GM12878 (cell line): ENCODE results near the gene NFATC2. TPM values are rescaled to one million over a fixed set of nuclear protein-coding genes. Genes with fewer than 3 reads are reported as not detected.

Experiments
- ATAC-seq: fragments of 200-7000 bp; cut with Tn5 transposase; 3 replicates; pipeline ENCODE4 v1.9.1; 2020; ENCODE audit warnings: mild to moderate bottlenecking, moderate library complexity
- BruUV-seq: library from RNA; stranded (reverse); fragments of 400-500 nt; replicated peaks from 2 replicates; lab custom pipeline; 2021; lab: Mats Ljungman, UMichigan
- CTCF ChIA-PET: fragments of 300-600 bp; sonication (Branson Sonifier 250); formaldehyde crosslinking; extraction: SDS; loops from one replicate; lab custom pipeline; 2021; ENCODE audit warnings: inconsistent platforms; lab: Yijun Ruan, JAX
- POLR2A ChIA-PET: fragments of 350-600 bp; formaldehyde crosslinking; extraction: SDS; loops from one replicate; lab custom pipeline; 2021; ENCODE audit warnings: inconsistent platforms; lab: Charles Lee
- RAD21 ChIA-PET: fragments of 300-600 bp; sonication (Branson Sonifier 250); formaldehyde crosslinking; loops from one replicate; lab custom pipeline; 2023; ENCODE audit warnings: antibody characterized with exemption; ENCODE audit not compliant: unreplicated experiment; lab: Charles Lee
- SMC1A ChIA-PET: fragments of 300-600 bp; sonication (Branson Sonifier 250); formaldehyde crosslinking; loops from one replicate; lab custom pipeline; 2023; ENCODE audit not compliant: unreplicated experiment, uncharacterized antibody; lab: Charles Lee
- DNase-seq: peaks from one replicate; pipeline ENCODE4 v3.0.0-alpha.2; 2011; ENCODE audit warnings: low read depth, low spot score
- FAIRE-seq: peaks from 3 replicates; lab custom pipeline; 2011; peaks lifted over from hg19 to GRCh38; lab: Jason Lieb, UNC
- H2AFZ ChIP-seq: 2 replicates; pipeline ENCODE4 v1.6.0; 2011; ENCODE audit warnings: low read depth, low read length, control low read depth; ENCODE audit not compliant: control insufficient read depth
- H3K27ac ChIP-seq: 2 replicates; pipeline ENCODE4 v1.5.1; 2011; ENCODE audit warnings: control low read depth; ENCODE audit not compliant: control insufficient read depth, insufficient read depth
- H3K27me3 ChIP-seq, 2 experiments: replicated peaks in 1 of 2; 2 replicates each; pipeline versions ENCODE4 v1.6.0 to v1.6.1; 2011; ENCODE audit warnings: low read length in 1 of 2; ENCODE audit not compliant: control insufficient read depth in 2 of 2, insufficient read depth in 2 of 2
- H3K36me3 ChIP-seq, 2 experiments: 2 replicates each; pipeline ENCODE4 v1.5.1; 2011; ENCODE audit warnings: low read length in 1 of 2; ENCODE audit not compliant: control insufficient read depth in 2 of 2, insufficient read depth in 2 of 2
- H3K4me1 ChIP-seq: 2 replicates; pipeline ENCODE4 v1.6.1; 2011; ENCODE audit warnings: mild to moderate bottlenecking, low read length, moderate library complexity, mixed read lengths; ENCODE audit not compliant: control insufficient read depth, insufficient read depth
- H3K4me2 ChIP-seq: 2 replicates; pipeline ENCODE4 v1.6.0; 2011; ENCODE audit warnings: control low read depth; ENCODE audit not compliant: control insufficient read depth, insufficient read depth
- H3K4me3 ChIP-seq: fragments of 200-600 bp; sonication (generic); 2 replicates; pipeline ENCODE4 v1.5.1; 2016
- H3K79me2 ChIP-seq: 2 replicates; pipeline ENCODE4 v1.6.0; 2011; ENCODE audit warnings: low read length; ENCODE audit not compliant: control insufficient read depth, insufficient read depth
- H3K9ac ChIP-seq: 2 replicates; pipeline ENCODE4 v1.8.0; 2011; ENCODE audit warnings: low read length, control low read depth, mixed read lengths; ENCODE audit not compliant: control insufficient read depth, insufficient read depth
- H3K9me3 ChIP-seq: replicated peaks from 3 replicates; pipeline ENCODE4 v1.5.1; 2011; ENCODE audit warnings: mild to moderate bottlenecking, low read length; ENCODE audit not compliant: control insufficient read depth, insufficient read depth
- H4K20me1 ChIP-seq: 2 replicates; pipeline ENCODE4 v1.6.0; 2011; ENCODE audit not compliant: control insufficient read depth, insufficient read depth
- JUNB ChIP-seq: IDR thresholded peaks from 2 replicates; pipeline ENCODE4 v1.6.1; 2016; ENCODE audit warnings: antibody characterized with exemption, mild to moderate bottlenecking
- KDM1A ChIP-seq: fragments of 200-600 bp; sonication (generic); IDR thresholded peaks from 2 replicates; pipeline ENCODE4 v1.6.1; 2016; ENCODE audit warnings: borderline replicate concordance
- MTA2 ChIP-seq: fragments of 450-650 bp; IDR thresholded peaks from 2 replicates; pipeline ENCODE4 v1.6.1; 2016; ENCODE audit warnings: low read depth, mild to moderate bottlenecking, moderate library complexity
- RB1 ChIP-seq: fragments of 450-650 bp; formaldehyde crosslinking; IDR thresholded peaks from 2 replicates; pipeline ENCODE4 v1.6.1; 2017; ENCODE audit warnings: mild to moderate bottlenecking, borderline replicate concordance
- RCOR1 ChIP-seq: conservative IDR thresholded peaks from 2 replicates; pipeline ENCODE4 v1.6.1; 2012; ENCODE audit warnings: low read depth, low read length, improper control_type of control experiment
- TCF3 ChIP-seq: IDR thresholded peaks from 2 replicates; pipeline ENCODE4 v1.6.1; 2012; ENCODE audit warnings: low read depth, mild to moderate bottlenecking, low read length, borderline replicate concordance; ENCODE audit not compliant: insufficient read depth
- ZNF274 ChIP-seq: IDR thresholded peaks from one replicate; pipeline ENCODE4 v1.8.0; 2011; ENCODE audit not compliant: insufficient read length, insufficient read depth
- ZSCAN29 ChIP-seq: fragments of 450-650 bp; IDR thresholded peaks from 2 replicates; pipeline ENCODE4 v1.6.1; 2017; ENCODE audit warnings: mild to moderate bottlenecking, moderate library complexity
- WGBS: methylation state at CpG from one replicate; pipeline ENCODE4 v1.1.6; 2016; ENCODE audit warnings: low lambda C conversion rate; ENCODE audit not compliant: insufficient replicate concordance, insufficient coverage; ENCODE audit errors: missing lambda C conversion rate; 5-methylcytosine and 5-hydroxymethylcytosine counted together
- in situ Hi-C: fragments of 300-500 bp; cut with MboI; formaldehyde crosslinking; loops from 9 replicates; pipeline ENCODE4 v1.14.3; 2018; ENCODE audit warnings: mixed read lengths
- intact Hi-C: fragments of 100-400 bp; cut with micrococcal nuclease; formaldehyde crosslinking; loops from one replicate; pipeline ENCODE4 v1.14.2; 2022; ENCODE audit not compliant: unreplicated experiment
- polyA plus RNA-seq, 11 experiments: library from polyadenylated mRNA; depleted of rRNA in 4 of 11; unstranded in 6 of 11; stranded (reverse) in 5 of 11; fragments of >200 nt; fragmentation: Nextera tagmentation in 4 of 11; fragmentation: Illumina TruSeq in 1 of 11; extraction: Ambion mirVana in 4 of 11; extraction: Trizol in 1 of 11; gene quantifications; 1 replicate in 1 of 11; 2 replicates in 10 of 11; pipeline versions ENCODE4 v1.2.1 to v1.2.3, GENCODE V29; 2011 to 2016; ENCODE audit warnings: inconsistent platforms in 2 of 11, missing spikeins in 2 of 11, low read depth in 1 of 11
- total RNA-seq, 4 experiments: library from RNA; depleted of rRNA in 3 of 4; stranded (reverse); fragments of >200 nt in 3 of 4; fragmentation: Illumina TruSeq in 1 of 4; extraction: Trizol in 1 of 4; gene quantifications; 2 replicates each; pipeline versions ENCODE4 v1.2.1 to v1.2.3, GENCODE V29; 2013 to 2021
- TF ChIP-seq, protein P1 (sequence below): fragments of 450-650 bp; IDR thresholded peaks from 2 replicates; pipeline ENCODE4 v1.6.1; 2016; ENCODE audit warnings: mild to moderate bottlenecking
- TF ChIP-seq, protein P2 (sequence below): fragments of 450-650 bp; IDR thresholded peaks from 2 replicates; pipeline ENCODE4 v1.6.1; 2017; ENCODE audit warnings: mild to moderate bottlenecking, moderate library complexity

NFATC2 gene
- total and polyA plus RNA-seq, 10 of the 15 experiments (the other 5 are each of a cell fraction or from before 2014, with no cell fraction given): 3.3 to 20.0 (median 7.3) TPM

DNA sequence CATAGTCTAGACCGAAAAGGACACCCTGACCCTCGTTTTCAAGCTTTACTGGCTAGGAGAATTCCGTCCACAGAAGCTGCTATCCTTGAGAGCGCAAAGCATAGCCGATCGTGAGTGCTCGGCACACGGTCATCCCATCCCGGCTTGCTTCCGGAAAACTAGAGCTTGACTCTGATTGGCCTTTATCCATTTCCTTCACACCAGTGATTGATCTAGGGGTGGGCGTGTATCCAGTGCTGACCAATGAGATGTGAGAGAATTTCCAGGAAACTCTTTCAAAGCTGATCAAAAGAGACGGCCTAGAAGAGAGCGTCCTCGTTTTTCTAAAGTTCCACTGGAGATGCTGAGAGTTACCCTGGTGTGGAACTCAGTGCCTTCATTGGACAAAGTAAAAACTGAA lies 41.0 kb upstream of the NFATC2 start (continued):
- TF ChIP-seq ZNF274 (no peak), KDM1A (no peak), ZSCAN29 (no peak), MTA2 (no peak)
- TF ChIP-seq, protein P1, sequence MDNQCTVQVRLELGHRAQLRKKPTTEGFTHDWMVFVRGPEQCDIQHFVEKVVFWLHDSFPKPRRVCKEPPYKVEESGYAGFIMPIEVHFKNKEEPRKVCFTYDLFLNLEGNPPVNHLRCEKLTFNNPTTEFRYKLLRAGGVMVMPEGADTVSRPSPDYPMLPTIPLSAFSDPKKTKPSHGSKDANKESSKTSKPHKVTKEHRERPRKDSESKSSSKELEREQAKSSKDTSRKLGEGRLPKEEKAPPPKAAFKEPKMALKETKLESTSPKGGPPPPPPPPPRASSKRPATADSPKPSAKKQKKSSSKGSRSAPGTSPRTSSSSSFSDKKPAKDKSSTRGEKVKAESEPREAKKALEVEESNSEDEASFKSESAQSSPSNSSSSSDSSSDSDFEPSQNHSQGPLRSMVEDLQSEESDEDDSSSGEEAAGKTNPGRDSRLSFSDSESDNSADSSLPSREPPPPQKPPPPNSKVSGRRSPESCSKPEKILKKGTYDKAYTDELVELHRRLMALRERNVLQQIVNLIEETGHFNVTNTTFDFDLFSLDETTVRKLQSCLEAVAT: no peak

DNA sequence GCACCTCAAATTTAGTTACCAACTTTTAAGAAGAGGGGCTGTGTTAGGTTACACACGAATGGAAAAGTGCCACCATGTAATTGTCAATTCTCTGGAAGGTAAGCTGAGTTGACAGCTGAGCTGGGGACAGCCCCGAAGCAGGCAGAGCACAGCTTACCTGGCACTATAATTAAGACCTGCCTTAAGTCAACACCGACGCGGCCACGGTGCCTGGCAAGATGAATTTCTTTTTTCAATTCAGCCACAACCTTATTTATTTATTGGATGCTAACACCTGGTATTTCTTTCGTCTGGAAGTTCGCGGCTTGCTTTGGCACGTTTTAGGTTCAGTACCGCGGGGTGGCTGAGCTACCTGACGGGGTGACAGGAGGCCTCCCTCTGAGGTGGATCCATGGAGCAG lies 40.6 kb upstream of the NFATC2 start:
- Histone ChIP-seq H3K9me3 (peaks cover 2% of the 10 kb centered on the region; the same call in 2 of the 3 replicates), H3K4me1 (no peaks in the 10 kb centered on the region), H3K27me3 (peaks cover 0 to 3% of the 10 kb centered on the region in 2 experiments; a peak in 2 of 4 replicates), H3K4me3 (no peak overlapping the region), H3K36me3 (no peaks in the 10 kb centered on the region), H3K9ac (no peak overlapping the region), H3K79me2 (no peaks in the 10 kb centered on the region), H4K20me1 (no peaks in the 10 kb centered on the region), H3K4me2 (no peak overlapping the region), H2AFZ (no peak overlapping the region), H3K27ac (no peak overlapping the region)
- ChIA-PET CTCF (interaction anchor here (0.6 kb wide), 1 partner anchor 1496 kb away, joined by 3 read pairs; no protein-coding TSS in a partner anchor), RAD21 (interaction anchor here (0.9 kb wide), 1 partner anchor 13 kb away, joined by 5 read pairs; no protein-coding TSS in a partner anchor), POLR2A (no interaction called here), SMC1A (no interaction called here)
- in situ Hi-C loops (no loop called here), intact Hi-C loops (no loop called here)
- no peak for DNase-seq
- no peak for ATAC-seq
- WGBS: 63% methylated on average over 13 of the region's 13 CpGs
- TF ChIP-seq JUNB (no peak), RB1 (no peak), RCOR1 (no peak), TCF3 (no peak)
- TF ChIP-seq, protein P2, sequence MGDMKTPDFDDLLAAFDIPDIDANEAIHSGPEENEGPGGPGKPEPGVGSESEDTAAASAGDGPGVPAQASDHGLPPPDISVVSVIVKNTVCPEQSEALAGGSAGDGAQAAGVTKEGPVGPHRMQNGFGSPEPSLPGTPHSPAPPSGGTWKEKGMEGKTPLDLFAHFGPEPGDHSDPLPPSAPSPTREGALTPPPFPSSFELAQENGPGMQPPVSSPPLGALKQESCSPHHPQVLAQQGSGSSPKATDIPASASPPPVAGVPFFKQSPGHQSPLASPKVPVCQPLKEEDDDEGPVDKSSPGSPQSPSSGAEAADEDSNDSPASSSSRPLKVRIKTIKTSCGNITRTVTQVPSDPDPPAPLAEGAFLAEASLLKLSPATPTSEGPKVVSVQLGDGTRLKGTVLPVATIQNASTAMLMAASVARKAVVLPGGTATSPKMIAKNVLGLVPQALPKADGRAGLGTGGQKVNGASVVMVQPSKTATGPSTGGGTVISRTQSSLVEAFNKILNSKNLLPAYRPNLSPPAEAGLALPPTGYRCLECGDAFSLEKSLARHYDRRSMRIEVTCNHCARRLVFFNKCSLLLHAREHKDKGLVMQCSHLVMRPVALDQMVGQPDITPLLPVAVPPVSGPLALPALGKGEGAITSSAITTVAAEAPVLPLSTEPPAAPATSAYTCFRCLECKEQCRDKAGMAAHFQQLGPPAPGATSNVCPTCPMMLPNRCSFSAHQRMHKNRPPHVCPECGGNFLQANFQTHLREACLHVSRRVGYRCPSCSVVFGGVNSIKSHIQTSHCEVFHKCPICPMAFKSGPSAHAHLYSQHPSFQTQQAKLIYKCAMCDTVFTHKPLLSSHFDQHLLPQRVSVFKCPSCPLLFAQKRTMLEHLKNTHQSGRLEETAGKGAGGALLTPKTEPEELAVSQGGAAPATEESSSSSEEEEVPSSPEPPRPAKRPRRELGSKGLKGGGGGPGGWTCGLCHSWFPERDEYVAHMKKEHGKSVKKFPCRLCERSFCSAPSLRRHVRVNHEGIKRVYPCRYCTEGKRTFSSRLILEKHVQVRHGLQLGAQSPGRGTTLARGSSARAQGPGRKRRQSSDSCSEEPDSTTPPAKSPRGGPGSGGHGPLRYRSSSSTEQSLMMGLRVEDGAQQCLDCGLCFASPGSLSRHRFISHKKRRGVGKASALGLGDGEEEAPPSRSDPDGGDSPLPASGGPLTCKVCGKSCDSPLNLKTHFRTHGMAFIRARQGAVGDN: no peak
- no TSS peak for BruUV-seq
- no peak for FAIRE-seq
